HEK293 (cell line): ENCODE results near the gene TXNDC15.

ENCODE experiments used
- CTCF ChIA-PET: fragments of 350-600 bp; formaldehyde crosslinking; extraction: SDS; loops from one replicate; lab custom pipeline; 2021; ENCODE audit warnings: antibody characterized with exemption; lab: Yijun Ruan, JAX
- POLR2A ChIA-PET: fragments of 300-600 bp; formaldehyde crosslinking; extraction: SDS; loops from one replicate; lab custom pipeline; 2020; ENCODE audit warnings: antibody characterized with exemption, inconsistent platforms; lab: Yijun Ruan, JAX
- H3K27ac ChIP-seq: fragments of 200-500 bp; sonication (Bioruptor generic); 2 replicates; pipeline ENCODE4 v1.5.1; 2014; ENCODE audit warnings: low read depth, low read length, control low read depth, inconsistent platforms; ENCODE audit errors: extremely low read depth
- H3K36me3 ChIP-seq, 2 experiments: fragments of 200-500 bp in 1 of 2; sonication (Bioruptor generic) in 1 of 2; 1 replicate in 1 of 2; 2 replicates in 1 of 2; pipeline ENCODE4 v1.5.1; 2014 to 2017; ENCODE audit warnings: inconsistent platforms in 2 of 2, low read length in 2 of 2; ENCODE audit not compliant: control insufficient read depth in 2 of 2, insufficient read depth in 1 of 2
- H3K4me1 ChIP-seq: fragments of 200-500 bp; sonication (Bioruptor generic); 2 replicates; pipeline ENCODE4 v1.5.1; 2014; ENCODE audit warnings: mild to moderate bottlenecking, low read length, inconsistent platforms; ENCODE audit not compliant: control insufficient read depth, insufficient read depth
- H3K4me3 ChIP-seq: 2 replicates; pipeline ENCODE4 v1.5.1; 2011; ENCODE audit warnings: low read depth, mild to moderate bottlenecking, control low read depth, low read length, moderate library complexity
- H3K9me3 ChIP-seq: fragments of 200-500 bp; sonication (Bioruptor generic); 2 replicates; pipeline ENCODE4 v1.5.1; 2014; ENCODE audit warnings: low read depth, low read length, inconsistent platforms; ENCODE audit not compliant: control insufficient read depth, insufficient read depth
- BCL11A ChIP-seq: fragments of 450-650 bp; formaldehyde crosslinking; IDR thresholded peaks from 2 replicates; pipeline ENCODE4 v1.5.1; 2016; ENCODE audit warnings: low read depth, missing biosample characterization, missing genetic modification characterization
- BCL11B ChIP-seq: fragments of 450-650 bp; formaldehyde crosslinking; IDR thresholded peaks from 2 replicates; pipeline ENCODE4 v1.5.1; 2016; ENCODE audit warnings: low read depth, missing biosample characterization, missing genetic modification characterization
- CTCF ChIP-seq: fragments of 450-650 bp; formaldehyde crosslinking; IDR thresholded peaks from 2 replicates; pipeline ENCODE4 v1.5.1; 2016; ENCODE audit warnings: missing biosample characterization, missing genetic modification characterization
- KLF8 ChIP-seq: fragments of 450-650 bp; formaldehyde crosslinking; IDR thresholded peaks from 2 replicates; pipeline ENCODE4 v1.5.1; 2016; ENCODE audit warnings: missing biosample characterization, missing genetic modification characterization
- SP2 ChIP-seq: fragments of 450-650 bp; formaldehyde crosslinking; IDR thresholded peaks from 2 replicates; pipeline ENCODE4 v1.5.1; 2016; ENCODE audit warnings: missing biosample characterization, missing genetic modification characterization
- TSHZ1 ChIP-seq: fragments of 450-650 bp; formaldehyde crosslinking; IDR thresholded peaks from 2 replicates; pipeline ENCODE4 v1.5.1; 2016; ENCODE audit warnings: missing biosample characterization, missing genetic modification characterization, borderline replicate concordance
- YY2 ChIP-seq: fragments of 450-650 bp; formaldehyde crosslinking; IDR thresholded peaks from 2 replicates; pipeline ENCODE4 v1.5.1; 2016; ENCODE audit warnings: missing biosample characterization, missing genetic modification characterization
- ZBTB21 ChIP-seq: fragments of 450-650 bp; formaldehyde crosslinking; IDR thresholded peaks from 2 replicates; pipeline ENCODE4 v1.5.1; 2017; ENCODE audit warnings: missing biosample characterization, missing genetic modification characterization
- ZBTB48 ChIP-seq: fragments of 450-650 bp; formaldehyde crosslinking; IDR thresholded peaks from 2 replicates; pipeline ENCODE4 v1.5.1; 2016; ENCODE audit warnings: missing biosample characterization, missing genetic modification characterization
- ZEB2 ChIP-seq: fragments of 450-650 bp; formaldehyde crosslinking; IDR thresholded peaks from 2 replicates; pipeline ENCODE4 v1.5.1; 2016; ENCODE audit warnings: missing biosample characterization, missing genetic modification characterization
- ZNF112 ChIP-seq: fragments of 450-650 bp; formaldehyde crosslinking; IDR thresholded peaks from 2 replicates; pipeline ENCODE4 v1.5.0; 2017; ENCODE audit warnings: missing biosample characterization, missing genetic modification characterization
- ZNF202 ChIP-seq: fragments of 450-650 bp; formaldehyde crosslinking; IDR thresholded peaks from 2 replicates; pipeline ENCODE4 v1.5.1; 2016; ENCODE audit warnings: missing biosample characterization, missing genetic modification characterization, borderline replicate concordance
- ZNF274 ChIP-seq, 2 experiments: fragments of 200-500 bp in 1 of 2; fragments of 450-650 bp in 1 of 2; sonication (Bioruptor generic) in 1 of 2; formaldehyde crosslinking in 1 of 2; IDR thresholded peaks; 2 replicates each; pipeline versions ENCODE4 v1.5.1 to v1.6.1; 2014 to 2016; ENCODE audit warnings: borderline replicate concordance in 1 of 2, inconsistent platforms in 1 of 2, low read length in 1 of 2, missing biosample characterization in 1 of 2, missing genetic modification characterization in 1 of 2
- ZNF324 ChIP-seq: fragments of 450-650 bp; formaldehyde crosslinking; IDR thresholded peaks from 2 replicates; pipeline ENCODE4 v1.5.1; 2016; ENCODE audit warnings: missing biosample characterization, missing genetic modification characterization
- ZNF366 ChIP-seq: fragments of 450-650 bp; formaldehyde crosslinking; conservative IDR thresholded peaks from 2 replicates; pipeline ENCODE4 v1.5.1; 2016; ENCODE audit warnings: missing biosample characterization, missing genetic modification characterization
- ZNF391 ChIP-seq: fragments of 450-650 bp; formaldehyde crosslinking; IDR thresholded peaks from 2 replicates; pipeline ENCODE4 v1.5.1; 2016; ENCODE audit warnings: low read depth, missing biosample characterization, missing genetic modification characterization, borderline replicate concordance
- ZNF394 ChIP-seq: fragments of 450-650 bp; formaldehyde crosslinking; IDR thresholded peaks from 2 replicates; pipeline ENCODE4 v1.5.1; 2016; ENCODE audit warnings: missing biosample characterization, missing genetic modification characterization, mild to moderate bottlenecking, moderate library complexity, borderline replicate concordance
- ZNF423 ChIP-seq: fragments of 450-650 bp; formaldehyde crosslinking; IDR thresholded peaks from 2 replicates; pipeline ENCODE4 v1.5.1; 2016; ENCODE audit warnings: missing biosample characterization, missing genetic modification characterization
- ZNF488 ChIP-seq: fragments of 450-650 bp; formaldehyde crosslinking; IDR thresholded peaks from 2 replicates; pipeline ENCODE4 v1.5.1; 2016; ENCODE audit warnings: missing biosample characterization, missing genetic modification characterization
- ZNF501 ChIP-seq: fragments of 450-650 bp; formaldehyde crosslinking; IDR thresholded peaks from 2 replicates; pipeline ENCODE4 v1.5.1; 2016; ENCODE audit warnings: missing biosample characterization, missing genetic modification characterization
- ZNF610 ChIP-seq: fragments of 450-650 bp; formaldehyde crosslinking; IDR thresholded peaks from 2 replicates; pipeline ENCODE4 v1.5.1; 2016; ENCODE audit warnings: missing biosample characterization, missing genetic modification characterization, borderline replicate concordance
- ZNF629 ChIP-seq: fragments of 450-650 bp; formaldehyde crosslinking; IDR thresholded peaks from 2 replicates; pipeline ENCODE4 v1.5.1; 2017; ENCODE audit warnings: missing biosample characterization, missing genetic modification characterization
- ZNF664 ChIP-seq: fragments of 450-650 bp; formaldehyde crosslinking; IDR thresholded peaks from 2 replicates; pipeline ENCODE4 v1.5.1; 2016; ENCODE audit warnings: missing biosample characterization, missing genetic modification characterization
- ZNF692 ChIP-seq: fragments of 450-650 bp; formaldehyde crosslinking; IDR thresholded peaks from 2 replicates; pipeline ENCODE4 v1.5.1; 2016; ENCODE audit warnings: missing biosample characterization, missing genetic modification characterization
- ZNF704 ChIP-seq: fragments of 450-650 bp; formaldehyde crosslinking; IDR thresholded peaks from 2 replicates; pipeline ENCODE4 v1.5.1; 2016; ENCODE audit warnings: missing biosample characterization, missing genetic modification characterization
- ZNF768 ChIP-seq: fragments of 450-650 bp; formaldehyde crosslinking; IDR thresholded peaks from 2 replicates; pipeline ENCODE4 v1.5.1; 2018; ENCODE audit warnings: missing biosample characterization, mild to moderate bottlenecking, missing genetic modification characterization
- ZNF792 ChIP-seq: fragments of 450-650 bp; formaldehyde crosslinking; IDR thresholded peaks from 2 replicates; pipeline ENCODE4 v1.5.1; 2016; ENCODE audit warnings: missing biosample characterization, missing genetic modification characterization
- ZNF843 ChIP-seq: fragments of 450-650 bp; formaldehyde crosslinking; IDR thresholded peaks from 2 replicates; pipeline ENCODE4 v1.5.1; 2016; ENCODE audit warnings: missing biosample characterization, missing genetic modification characterization
- ZSCAN23 ChIP-seq: fragments of 450-650 bp; formaldehyde crosslinking; IDR thresholded peaks from 2 replicates; pipeline ENCODE4 v1.5.1; 2016; ENCODE audit warnings: missing biosample characterization, missing genetic modification characterization

The TXNDC15 gene

DNA sequence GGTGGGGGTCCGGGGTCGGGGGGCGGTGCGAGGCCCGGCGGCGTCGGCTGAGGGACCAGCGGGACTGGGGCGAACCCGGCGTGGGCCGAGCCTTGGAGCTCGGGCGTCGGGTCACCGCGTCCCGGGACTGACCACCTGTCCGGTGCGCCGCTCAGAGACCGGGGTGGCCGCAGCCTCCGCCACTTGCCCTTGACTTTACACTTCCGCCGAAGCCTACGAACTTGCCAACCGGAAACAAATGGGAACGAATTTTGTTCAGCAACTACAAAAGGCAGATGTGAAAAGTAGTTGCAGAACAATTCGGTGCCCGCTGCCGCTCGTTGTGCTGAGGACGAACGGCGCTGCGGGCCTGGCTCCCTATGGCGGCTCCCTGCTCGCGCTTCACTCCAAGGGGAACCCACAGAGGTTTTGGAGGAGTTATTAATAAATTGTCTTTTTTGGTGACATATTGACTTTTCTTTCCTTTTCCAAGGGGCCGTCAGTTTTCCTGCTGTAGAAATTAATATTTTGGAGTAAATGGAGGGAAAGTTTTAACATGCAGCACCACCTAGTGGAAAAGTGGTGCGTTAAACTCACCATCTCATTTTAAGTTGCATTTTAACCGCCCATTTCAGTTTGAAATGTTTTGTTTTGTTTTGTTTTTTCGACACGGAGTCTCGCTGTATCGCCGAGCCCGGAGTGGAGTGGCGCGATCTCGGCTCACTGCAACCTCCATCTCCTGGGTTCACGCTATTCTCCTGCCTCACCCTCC lies 31.2 kb downstream of the TXNDC15 start (continued):
- TF ChIP-seq CTCF: peak; percentile 78
- no peak for TF ChIP-seq ZNF792 (tag by site-specific recombination)
- TF ChIP-seq ZNF768 (tag by site-specific recombination): no peak
- peak; percentile 31; the same call in 1 of the 2 replicates for TF ChIP-seq ZNF394
- peak; percentile 81 for TF ChIP-seq ZNF664 (tag by site-specific recombination)
- 0 out of 2 replicates have a peak, but pooled peaks have one; percentile 31 for TF ChIP-seq ZNF610 (tag by site-specific recombination)
- TF ChIP-seq ZSCAN23: no peak
- TF ChIP-seq ZNF423 (tag by site-specific recombination): no peak
- TF ChIP-seq ZNF324: 0 out of 2 replicates have a peak, but pooled peaks have one; percentile 52
- 0 out of 2 replicates have a peak, but pooled peaks have one; percentile 11 for TF ChIP-seq ZBTB48 (tag by site-specific recombination)
- TF ChIP-seq YY2: 0 out of 2 replicates have a peak, but pooled peaks have one; percentile 8
- peak; percentile 83 for TF ChIP-seq ZEB2 (tag by site-specific recombination)
- TF ChIP-seq ZNF629 (tag by site-specific recombination): peak; percentile 53
- TF ChIP-seq SP2 (tag by site-specific recombination): peak; percentile 29; the same call in 1 of the 2 replicates
- TF ChIP-seq ZNF391 (tag by site-specific recombination): 0 out of 2 replicates have a peak, but pooled peaks have one; percentile 32
- peak; percentile 62; the same call in 1 of the 2 replicates for TF ChIP-seq KLF8
- peak; percentile 80 for TF ChIP-seq ZNF501
- TF ChIP-seq ZNF366 (tag by site-specific recombination): peak; percentile 78
- TF ChIP-seq BCL11A (tag by site-specific recombination): peak; percentile 42; the same call in 1 of the 2 replicates

- CTCF ChIA-PET: interaction anchor here (0.7 kb wide), 1 partner anchor 10 kb away, joined by 3 read pairs; no protein-coding TSS in a partner anchor
- H3K27ac ChIP-seq: no peak overlapping the region
- peaks cover 0 to 28% of the 10 kb centered on the region in 2 experiments; a peak in 2 of 3 replicates for H3K36me3 ChIP-seq
- no peaks in the 10 kb centered on the region for H3K9me3 ChIP-seq
- POLR2A ChIA-PET: no interaction called here
- H3K4me3 ChIP-seq: no peak overlapping the region
- H3K4me1 ChIP-seq: no peaks in the 10 kb centered on the region
- TF ChIP-seq BCL11B (tag by site-specific recombination) (no peak), ZNF792 (tag by site-specific recombination) (no peak), ZBTB21 (tag by site-specific recombination) (no peak), ZNF112 (tag by site-specific recombination) (no peak), ZNF704 (tag by site-specific recombination) (no peak), TSHZ1 (tag by site-specific recombination) (no peak), ZNF692 (tag by site-specific recombination) (no peak), ZNF274 (IDR thresholded peaks at IDR 0.05; ENCODE audit: low read length) (no peak), ZNF274 (tag by site-specific recombination; IDR thresholded peaks at IDR 0.05; ENCODE audit: borderline replicate concordance) (no peak), ZNF202 (tag by site-specific recombination) (no peak), ZNF488 (tag by site-specific recombination) (no peak), ZNF843 (tag by site-specific recombination) (no peak)
These were observed 32.6 kb downstream of the TXNDC15 start for GRCh38 chr5:134906811-134907210.
